ENCODE data around the gene FNDC11.
"Not testable (repeated sequence)": the region's sequence is repeated elsewhere in the genome, so short reads cannot be mapped to it uniquely, and the experiment has no call there.

The FNDC11 gene

GRCh38 chr20:63553933-63554290, at the start of gene FNDC11:
Gene FNDC11, plus strand, starts transcription at chr20:63554159. Its CDS starts 1,505 bp downstream, at chr20:63555664.
- DNase-seq, result peak; percentile 69

- no peak for DNase-seq
Observed at GRCh38 chr20:63504642-63505041, 49.3 kb upstream of the FNDC11 start.

GRCh38 chr20:63505281-63505680, 48.7 kb upstream of the FNDC11 start:
- no peak for DNase-seq

- DNase-seq, result no peak
Observed at GRCh38 chr20:63505723-63506122, 48.2 kb upstream of the FNDC11 start.

GRCh38 chr20:63507083-63507743, 46.7 kb upstream of the FNDC11 start:
- DNase-seq, result no peak

- no peak for DNase-seq
Observed at GRCh38 chr20:63508072-63508768, 45.7 kb upstream of the FNDC11 start.

GRCh38 chr20:63509088-63509564, 44.8 kb upstream of the FNDC11 start:
- no peak for DNase-seq

GRCh38 chr20:63513207-63513606, 40.8 kb upstream of the FNDC11 start:
- no peak for DNase-seq

GRCh38 chr20:63514520-63514919, 39.4 kb upstream of the FNDC11 start:
- not testable (repeated sequence) for DNase-seq

- no peak for DNase-seq
Observed at GRCh38 chr20:63517376-63518309, 36.3 kb upstream of the FNDC11 start.

GRCh38 chr20:63518351-63518861, 35.6 kb upstream of the FNDC11 start:
- no peak for DNase-seq

- no peak for DNase-seq
Observed at GRCh38 chr20:63518946-63519667, 34.9 kb upstream of the FNDC11 start.

GRCh38 chr20:63519668-63520503, 34.1 kb upstream of the FNDC11 start:
- peak; percentile 65 for DNase-seq

- peak; percentile 81 for DNase-seq
Observed at GRCh38 chr20:63520504-63520933, 33.4 kb upstream of the FNDC11 start, which contains the start of gene PPDPF. Gene PPDPF, plus strand, starts transcription at chr20:63520765. Its CDS starts 544 bp downstream, at chr20:63521309.

GRCh38 chr20:63520934-63521601, 32.9 kb upstream of the FNDC11 start:
- DNase-seq, result peak; percentile 53

- DNase-seq, result no peak
Observed at GRCh38 chr20:63521602-63522001, 32.4 kb upstream of the FNDC11 start.

GRCh38 chr20:63522091-63522868, 31.7 kb upstream of the FNDC11 start:
- DNase-seq, result no peak

- no peak for DNase-seq
Observed at GRCh38 chr20:63522981-63523611, 30.9 kb upstream of the FNDC11 start.

- DNase-seq, result no peak
Observed at GRCh38 chr20:63525185-63525584, 28.8 kb upstream of the FNDC11 start.
